Colonic mucosa (tissue), 4 donors: Measurements from ENCODE around the gene SOX11. TPM values are rescaled to one million over a fixed set of nuclear protein-coding genes. Genes with fewer than 3 reads are reported as not detected.
"Not testable (repeated sequence)": the region's sequence is repeated elsewhere in the genome, so short reads cannot be mapped to it uniquely, and the experiment has no call there.

Experiments used
- DNase-seq: peaks from one replicate; pipeline ENCODE4 v3.0.0-alpha.2; 2020
- H3K27ac ChIP-seq: fragments of 200-600 bp; one replicate; pipeline ENCODE4 v1.8.0; 2021
- H3K27me3 ChIP-seq: fragments of 200-600 bp; one replicate; pipeline ENCODE4 v1.8.0; 2021
- H3K36me3 ChIP-seq: fragments of 200-600 bp; one replicate; pipeline ENCODE4 v1.8.0; 2021
- H3K4me1 ChIP-seq: fragments of 200-600 bp; one replicate; pipeline ENCODE4 v1.8.0; 2021; ENCODE audit warnings: mild to moderate bottlenecking
- H3K4me3 ChIP-seq: fragments of 200-600 bp; one replicate; pipeline ENCODE4 v1.8.0; 2021
- H3K9ac ChIP-seq, 2 donors: one replicate each; pipeline ENCODE4 v1.7.0; 2013; ENCODE audit warnings: control low read depth in 2 of 2, low read depth in 2 of 2, low read length in 2 of 2
- H3K9me3 ChIP-seq: fragments of 200-600 bp; one replicate; pipeline ENCODE4 v1.8.0; 2021
- CTCF ChIP-seq: fragments of 200-600 bp; IDR thresholded peaks from one replicate; pipeline ENCODE4 v1.8.0; 2022; ENCODE audit warnings: antibody characterized with exemption, mild to moderate bottlenecking
- intact Hi-C: fragments of 100-400 bp; cut with DNase I; formaldehyde crosslinking; loops from one replicate; pipeline ENCODE4 v1.14.1; 2022
- total RNA-seq, 2 donors: library from RNA; stranded (reverse); fragmentation: NEBNext Ultra II Directional in 1 of 2; extraction: Animal tissue kit (Norgen Biotek cat#: 25700) in 1 of 2; gene quantifications; one replicate each; pipeline ENCODE4 v1.2.1, GENCODE V29; 2021
- donor health status: healthy.
- donor health status: DM: no; HTN: no; CAD: no.
- donor health status: DM: no; HTN: no; CAD: no.

SOX11 gene
- total RNA-seq, 2 donors from 2014 or later = 0.35 TPM; not detected in 1

- no peak for DNase-seq
- H3K4me3 ChIP-seq = no peak overlapping the region
- no peaks in the 10 kb centered on the region for H3K4me1 ChIP-seq
- no peaks in the 10 kb centered on the region for H3K27me3 ChIP-seq
- no peaks in the 10 kb centered on the region for H3K9me3 ChIP-seq
- intact Hi-C loops = no loop called here
- no peaks in the 10 kb centered on the region for H3K36me3 ChIP-seq
- no peak overlapping the region for H3K9ac ChIP-seq
- TF ChIP-seq CTCF = no peak
- H3K27ac ChIP-seq = no peak overlapping the region
These were observed 27.9 kb upstream of the SOX11 start for GRCh38 chr2:5664278-5664681.

GRCh38 chr2:5665066-5665465 is 27.1 kb upstream of the SOX11 start:
- Histone ChIP-seq H3K36me3 (no peaks in the 10 kb centered on the region), H3K4me1 (no peaks in the 10 kb centered on the region), H3K27me3 (no peaks in the 10 kb centered on the region), H3K27ac (no peak overlapping the region), H3K9ac (no peak overlapping the region), H3K9me3 (no peaks in the 10 kb centered on the region), H3K4me3 (no peak overlapping the region)
- DNase-seq = no peak
- no peak for TF ChIP-seq CTCF
- intact Hi-C loops = no loop called here

DNA sequence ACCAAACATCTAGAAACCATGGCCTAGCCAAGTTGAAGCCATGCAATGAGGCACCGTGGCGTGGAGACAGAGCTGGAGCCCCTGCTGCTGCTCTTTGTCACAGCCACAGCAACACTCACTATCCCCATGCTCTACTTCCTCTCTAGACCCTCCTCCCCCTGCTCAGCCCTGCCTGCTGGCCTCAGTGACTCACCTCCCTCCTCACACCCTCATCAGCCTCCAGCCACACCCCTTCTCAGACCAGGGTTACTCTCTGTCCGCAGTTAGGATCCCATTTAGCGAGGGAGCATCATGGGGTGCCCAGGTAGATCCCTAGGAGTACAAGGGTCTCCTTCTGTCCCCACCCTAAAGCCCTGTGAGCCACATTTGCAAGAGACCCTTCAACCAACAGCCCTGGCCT is 25.4 kb upstream of the SOX11 start:
- no peaks in the 10 kb centered on the region for H3K4me1 ChIP-seq
- intact Hi-C loops = no loop called here
- H3K9me3 ChIP-seq = no peaks in the 10 kb centered on the region
- no peak overlapping the region for H3K4me3 ChIP-seq
- no peak for TF ChIP-seq CTCF
- H3K27ac ChIP-seq = no peak overlapping the region
- no peak for DNase-seq
- H3K9ac ChIP-seq = no peak overlapping the region
- no peaks in the 10 kb centered on the region for H3K36me3 ChIP-seq
- no peaks in the 10 kb centered on the region for H3K27me3 ChIP-seq

- H3K9ac ChIP-seq, intact Hi-C loops, H3K27ac ChIP-seq, H3K4me1 ChIP-seq, H3K4me3 ChIP-seq, H3K27me3 ChIP-seq, H3K9me3 ChIP-seq, H3K36me3 ChIP-seq, DNase-seq: not testable (repeated sequence)
These were observed 24.5 kb upstream of the SOX11 start for GRCh38 chr2:5667655-5668054.

GRCh38 chr2:5668682-5669250 is 23.4 kb upstream of the SOX11 start:
- Histone ChIP-seq H3K9me3 (no peaks in the 10 kb centered on the region), H3K9ac (no peak overlapping the region), H3K4me1 (no peaks in the 10 kb centered on the region), H3K27me3 (no peaks in the 10 kb centered on the region), H3K4me3 (no peak overlapping the region), H3K27ac (no peak overlapping the region), H3K36me3 (no peaks in the 10 kb centered on the region)
- no peak for DNase-seq
- intact Hi-C loops = no loop called here
- TF ChIP-seq CTCF = no peak

GRCh38 chr2:5672749-5673144 is 19.4 kb upstream of the SOX11 start:
- intact Hi-C loops = no loop called here
- H3K36me3 ChIP-seq = no peaks in the 10 kb centered on the region
- no peaks in the 10 kb centered on the region for H3K9me3 ChIP-seq
- H3K27ac ChIP-seq = no peak overlapping the region
- H3K9ac ChIP-seq = no peak overlapping the region
- no peaks in the 10 kb centered on the region for H3K4me1 ChIP-seq
- DNase-seq = no peak
- H3K4me3 ChIP-seq = no peak overlapping the region
- no peaks in the 10 kb centered on the region for H3K27me3 ChIP-seq
- no peak for TF ChIP-seq CTCF
